GM21360 (cell line): Measurements from ENCODE around the gene TK1.

Experiments used
- ATAC-seq: cut with Tn5 transposase; IDR thresholded peaks from one replicate; pipeline ENCODE4 v1.9.1; 2021; ENCODE audit warnings: mild to moderate bottlenecking, moderate library complexity; ENCODE audit not compliant: unreplicated experiment

TK1 gene

GRCh38 chr17:78125138-78125913 is 61.5 kb downstream of the TK1 start:
- no peak for ATAC-seq

GRCh38 chr17:78124836-78125137 is 62.1 kb downstream of the TK1 start:
- ATAC-seq = no peak
